ENCODE measurements around the gene SNRPB.

Gene SNRPB

GRCh38 chr20:2460752-2461424 lies 9.7 kb downstream of the SNRPB start:
- DNase-seq: no peak
- no peak for TF ChIP-seq GATA1 (IDR thresholded peaks at IDR 0.05; ENCODE audit: low read depth, low read length)
- no peak for TF ChIP-seq POLR2A (IDR thresholded peaks at IDR 0.05; ENCODE audit: low read length)

DNA sequence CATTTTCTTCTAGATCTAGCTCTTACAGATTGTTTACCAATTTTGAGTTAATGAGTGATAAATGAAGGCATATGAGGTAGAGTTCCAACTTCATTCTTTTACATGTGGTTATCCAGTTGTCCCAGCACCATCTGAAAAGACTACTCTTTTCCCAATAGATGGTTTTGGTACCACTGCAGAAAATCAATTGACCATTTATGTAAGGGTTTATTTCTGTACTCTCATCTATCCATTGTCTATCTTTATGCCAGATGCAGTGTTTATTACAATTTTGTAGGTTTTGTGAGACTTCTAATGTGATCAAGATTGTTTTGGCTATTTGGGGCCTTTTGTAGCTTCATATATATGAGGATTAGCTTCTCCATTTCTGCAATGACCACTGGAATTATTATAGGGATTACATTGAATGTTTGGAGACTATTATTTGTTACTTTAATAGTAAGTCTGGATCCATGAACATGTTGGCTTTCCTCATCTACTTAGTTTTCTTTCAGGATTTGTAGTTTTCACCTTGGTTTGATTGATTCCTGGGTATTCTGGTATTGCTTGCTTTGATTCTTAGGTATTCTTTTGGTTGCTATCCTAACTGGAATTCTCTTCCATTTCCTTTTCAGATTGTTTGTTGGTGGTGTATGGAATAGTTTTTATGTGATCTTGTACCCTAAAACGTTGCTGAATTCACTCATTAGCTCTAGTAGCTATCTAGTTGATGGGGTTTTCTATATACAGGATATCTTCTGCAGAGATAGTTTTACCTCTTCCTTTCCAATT lies 10.4 kb downstream of the SNRPB start:
- TF ChIP-seq POLR2A (IDR thresholded peaks at IDR 0.05; ENCODE audit: low read length): peak; percentile 17
- TF ChIP-seq GATA1 (IDR thresholded peaks at IDR 0.05; ENCODE audit: low read depth, low read length): no peak
- DNase-seq: no peak

- TF ChIP-seq GATA1 (IDR thresholded peaks at IDR 0.05; ENCODE audit: low read depth, low read length) (no peak), POLR2A (IDR thresholded peaks at IDR 0.05; ENCODE audit: low read length) (peak; percentile 16)
- no peak for DNase-seq
Observed at GRCh38 chr20:2458919-2459499, 11.6 kb downstream of the SNRPB start.

DNA sequence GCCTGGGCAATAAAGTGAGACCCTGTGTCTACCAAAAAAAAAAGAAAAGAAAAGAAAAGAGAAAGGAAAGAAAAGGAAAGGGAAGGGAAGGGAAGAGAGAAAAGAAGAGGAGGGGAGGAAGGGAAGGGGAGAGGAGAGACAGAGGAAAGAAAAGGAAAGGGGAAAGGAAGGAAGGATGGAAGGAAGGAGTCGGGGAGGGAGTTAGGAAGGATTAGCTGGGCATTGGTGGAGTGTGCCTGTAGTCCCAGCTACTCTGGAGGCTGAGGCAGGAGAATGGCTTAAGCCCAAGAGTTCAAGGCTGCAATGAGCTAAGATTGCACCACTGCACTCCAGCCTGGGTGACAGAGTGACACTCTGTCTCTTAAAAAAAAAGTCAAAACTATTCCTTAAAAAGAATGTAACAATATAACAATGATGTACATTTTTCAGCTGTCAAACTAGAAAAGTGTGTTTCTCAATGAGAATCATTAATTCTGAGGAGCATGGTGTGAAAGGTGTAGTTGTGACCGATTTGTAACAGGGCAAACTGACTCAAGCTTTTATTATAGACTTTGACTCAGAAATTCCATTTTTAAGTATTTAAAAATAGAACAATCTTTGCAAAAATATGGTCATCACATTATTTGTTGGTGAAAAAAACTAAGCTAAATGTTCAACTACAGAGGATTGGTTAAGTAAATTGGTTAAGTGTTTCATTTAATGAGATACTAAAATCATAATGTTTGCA lies 14.7 kb downstream of the SNRPB start:
- no peak for TF ChIP-seq POLR2A (IDR thresholded peaks at IDR 0.05; ENCODE audit: low read length)
- DNase-seq: no peak

DNA sequence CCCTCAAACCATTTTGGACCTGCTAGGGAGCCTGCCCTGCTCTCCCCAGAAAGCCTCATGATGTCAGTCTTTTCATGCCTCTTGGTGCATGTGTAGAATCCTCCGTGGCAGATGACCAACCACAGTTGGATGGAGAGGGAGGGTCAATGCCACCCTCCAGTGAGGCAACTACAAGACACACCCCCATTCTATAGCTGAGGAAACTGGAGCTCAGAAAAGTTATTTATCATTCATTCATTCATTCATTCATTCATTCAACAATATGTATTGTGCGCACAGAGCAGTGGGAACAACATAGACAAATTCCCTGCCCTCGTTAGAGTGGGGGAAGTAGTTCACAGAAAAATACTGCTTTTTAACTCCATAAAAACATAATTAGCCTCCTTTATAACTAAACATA lies 16.8 kb downstream of the SNRPB start:
- DNase-seq: no peak
- no peak for TF ChIP-seq POLR2A (IDR thresholded peaks at IDR 0.05; ENCODE audit: low read length)
- no peak for TF ChIP-seq GATA1 (IDR thresholded peaks at IDR 0.05; ENCODE audit: low read depth, low read length)

GRCh38 chr20:2451939-2452732 lies 18.5 kb downstream of the SNRPB start:
- peak; percentile 56 to 77 for DNase-seq

DNA sequence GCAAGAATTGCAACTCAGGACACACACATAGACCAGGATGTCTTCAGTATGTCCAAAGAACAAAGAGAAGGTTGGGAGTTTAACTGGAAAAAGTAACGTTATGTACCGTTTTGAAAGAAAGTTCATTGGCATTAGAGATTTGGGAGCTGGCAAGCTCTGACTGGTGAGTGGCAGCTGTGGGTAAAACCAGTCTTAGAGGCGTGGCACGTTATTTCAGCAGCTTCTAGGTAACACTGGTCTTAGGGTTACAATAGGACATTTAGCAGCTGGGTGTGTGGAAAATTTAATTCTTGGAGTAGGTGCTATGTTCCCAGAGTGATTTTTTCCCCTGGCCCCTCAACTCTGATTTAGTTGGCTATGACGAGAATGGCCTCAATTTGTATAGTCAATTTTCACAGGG lies 19.2 kb downstream of the SNRPB start:
- no peak for DNase-seq
- TF ChIP-seq GATA1 (IDR thresholded peaks at IDR 0.05; ENCODE audit: low read depth, low read length) (no peak), POLR2A (IDR thresholded peaks at IDR 0.05; ENCODE audit: low read length) (no peak)

More at GRCh38 chr20:2451939-2452732, 18.5 kb downstream of the SNRPB start:
- no peak for TF ChIP-seq GATA1 (IDR thresholded peaks at IDR 0.05; ENCODE audit: low read depth, low read length)
- TF ChIP-seq POLR2A (IDR thresholded peaks at IDR 0.05; ENCODE audit: low read length): no peak

DNA sequence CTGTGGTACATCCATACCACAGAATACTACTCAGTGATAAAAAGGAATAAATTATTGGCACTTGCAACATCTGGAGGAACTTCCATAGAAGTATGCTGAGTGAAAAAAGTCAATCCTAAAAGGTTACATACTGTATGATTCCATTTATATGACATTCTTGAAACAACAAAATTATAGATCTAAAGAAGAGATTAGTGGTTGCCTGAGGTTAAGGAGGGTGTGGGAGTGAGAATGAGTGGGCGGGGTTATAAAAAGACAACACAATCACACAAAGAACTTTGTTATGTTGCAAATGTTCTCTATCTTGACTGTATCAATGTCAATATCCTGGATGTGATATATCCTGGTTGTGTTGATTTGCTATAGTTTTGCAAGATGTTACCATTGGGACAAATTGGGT lies 21.2 kb downstream of the SNRPB start:
- DNase-seq: no peak
- TF ChIP-seq POLR2A (IDR thresholded peaks at IDR 0.05; ENCODE audit: low read length) (no peak), GATA1 (IDR thresholded peaks at IDR 0.05; ENCODE audit: low read depth, low read length) (no peak)

DNA sequence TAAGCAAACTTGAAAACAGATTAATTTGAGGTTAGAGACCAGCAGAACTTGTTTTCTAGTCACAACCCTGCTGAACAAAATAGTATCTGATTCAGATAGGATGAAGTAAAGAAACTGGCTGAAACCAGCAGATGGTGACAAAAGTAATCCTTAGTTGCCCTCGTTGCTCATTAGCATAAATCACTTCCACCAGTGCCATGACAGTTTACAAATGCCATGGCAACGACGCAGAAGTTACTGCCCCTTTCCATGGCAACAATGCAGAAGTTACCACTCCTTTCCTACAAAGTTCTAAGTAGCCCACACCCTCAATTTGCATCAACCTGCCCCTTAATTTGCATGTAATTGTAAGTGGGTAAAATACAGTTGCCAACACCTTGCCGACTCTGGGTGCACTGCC lies 23.7 kb downstream of the SNRPB start:
- no peak for DNase-seq
- TF ChIP-seq GATA1 (IDR thresholded peaks at IDR 0.05; ENCODE audit: low read depth, low read length): no peak

- TF ChIP-seq GATA1 (IDR thresholded peaks at IDR 0.05; ENCODE audit: low read depth, low read length) (no peak), POLR2A (IDR thresholded peaks at IDR 0.05; ENCODE audit: low read length) (no peak)
- no peak for DNase-seq
Observed at GRCh38 chr20:2431185-2431584, 39.4 kb downstream of the SNRPB start.

GRCh38 chr20:2430538-2430937 lies 40.1 kb downstream of the SNRPB start:
- no peak for TF ChIP-seq GATA1 (IDR thresholded peaks at IDR 0.05; ENCODE audit: low read depth, low read length)
- TF ChIP-seq POLR2A (IDR thresholded peaks at IDR 0.05; ENCODE audit: low read length): no peak
- DNase-seq: no peak

- no peak for DNase-seq
- no peak for TF ChIP-seq POLR2A (IDR thresholded peaks at IDR 0.05; ENCODE audit: low read length)
- TF ChIP-seq GATA1 (IDR thresholded peaks at IDR 0.05; ENCODE audit: low read depth, low read length): no peak
Observed at GRCh38 chr20:2429051-2429450, 41.5 kb downstream of the SNRPB start.

DNA sequence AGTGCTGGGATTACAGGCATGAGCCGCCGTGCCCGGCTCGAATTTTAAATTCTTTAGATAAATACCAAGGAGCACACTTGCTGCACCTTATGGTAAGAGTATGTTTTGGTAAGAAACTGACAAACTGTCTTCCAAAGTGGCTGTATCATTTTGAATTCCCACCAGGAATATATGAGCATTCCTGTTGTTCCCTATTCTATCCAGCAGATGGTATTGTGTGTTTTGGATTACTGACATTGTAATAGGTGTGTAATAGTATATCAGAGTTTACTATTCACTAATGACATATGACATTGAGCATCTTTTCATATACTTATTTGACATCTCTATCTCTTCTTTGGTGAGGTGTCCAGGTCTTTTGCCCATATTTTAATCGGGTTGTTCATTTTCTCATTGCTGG lies 49.3 kb downstream of the SNRPB start:
- TF ChIP-seq GATA1 (IDR thresholded peaks at IDR 0.05; ENCODE audit: low read depth, low read length): no peak
- TF ChIP-seq POLR2A (IDR thresholded peaks at IDR 0.05; ENCODE audit: low read length): no peak
- no peak for DNase-seq
